Osteoblast (primary cell): Measurements from ENCODE around the gene ZFP92. TPM values are rescaled to one million over a fixed set of nuclear protein-coding genes. Genes with fewer than 3 reads are reported as not detected.
"Not testable (repeated sequence)": the region's sequence is repeated elsewhere in the genome, so short reads cannot be mapped to it uniquely, and the experiment has no call there.

Source experiments
- DNase-seq: peaks from one replicate; pipeline ENCODE4 v3.0.0; 2011; ENCODE audit warnings: low spot score, mixed read lengths; ENCODE audit not compliant: insufficient read length; ENCODE audit errors: missing footprints
- H2AFZ ChIP-seq: 2 replicates; pipeline ENCODE4 v1.6.0; 2011; ENCODE audit warnings: mild to moderate bottlenecking, low read length
- H3K27ac ChIP-seq: 2 replicates; pipeline ENCODE4 v1.5.1; 2011; ENCODE audit warnings: mild to moderate bottlenecking, low read depth, low read length, moderate library complexity
- H3K27me3 ChIP-seq: 2 replicates; pipeline ENCODE4 v1.6.0; 2012; ENCODE audit warnings: mild to moderate bottlenecking, control low read depth, inconsistent platforms, low read length, moderate library complexity; ENCODE audit not compliant: insufficient read depth
- H3K36me3 ChIP-seq: 2 replicates; pipeline ENCODE4 v1.5.1; 2011; ENCODE audit warnings: mild to moderate bottlenecking, low read length, control low read depth, moderate library complexity; ENCODE audit not compliant: insufficient read depth
- H3K4me1 ChIP-seq: 2 replicates; pipeline ENCODE4 v1.5.1; 2011; ENCODE audit warnings: mild to moderate bottlenecking, low read length, control low read depth, moderate library complexity; ENCODE audit not compliant: insufficient read depth
- H3K4me2 ChIP-seq: 2 replicates; pipeline ENCODE4 v1.6.0; 2011; ENCODE audit warnings: mild to moderate bottlenecking, low read length; ENCODE audit not compliant: insufficient read depth
- H3K4me3 ChIP-seq: fragments of 200-600 bp; sonication (generic); 3 replicates; pipeline ENCODE4 v1.5.1; 2012; ENCODE audit warnings: mild to moderate bottlenecking, low read length, inconsistent platforms; ENCODE audit not compliant: insufficient read depth
- H3K79me2 ChIP-seq: 2 replicates; pipeline ENCODE4 v1.6.0; 2012; ENCODE audit warnings: mild to moderate bottlenecking, low read length, control low read depth, inconsistent platforms; ENCODE audit not compliant: insufficient read depth
- H3K9me3 ChIP-seq: 2 replicates; pipeline ENCODE4 v1.5.1; 2011; ENCODE audit warnings: low read depth, low read length, control low read depth
- H4K20me1 ChIP-seq: 2 replicates; pipeline ENCODE4 v1.6.0; 2012; ENCODE audit warnings: mild to moderate bottlenecking, low read length, control low read depth; ENCODE audit not compliant: insufficient read depth
- CTCF ChIP-seq: IDR thresholded peaks from 2 replicates; pipeline ENCODE4 v1.5.1; 2011; ENCODE audit warnings: mild to moderate bottlenecking, low read depth, low read length, moderate library complexity; ENCODE audit errors: extremely low read depth
- total RNA-seq: library from RNA; depleted of rRNA; stranded (reverse); fragments of >200 nt; gene quantifications from 2 replicates; pipeline ENCODE4 v1.2.3, GENCODE V29; 2012

ZFP92 gene
- total RNA-seq, 1 donor: not detected

GRCh38 chrX:153381684-153382532 lies 29.4 kb upstream of the ZFP92 start:
- Histone ChIP-seq H3K36me3 (no peaks in the 10 kb centered on the region), H3K4me2 (peak overlapping the region; percentile 64), H2AFZ (peak overlapping the region; percentile 58), H3K9me3 (no peaks in the 10 kb centered on the region), H3K4me1 (peaks cover 10% of the 10 kb centered on the region), H3K79me2 (no peaks in the 10 kb centered on the region), H3K4me3 (peak overlapping the region; percentile 16), H3K27me3 (peaks cover 2% of the 10 kb centered on the region), H3K27ac (peak overlapping the region; percentile 85), H4K20me1 (no peaks in the 10 kb centered on the region)
- peak; percentile 87 for DNase-seq
- peak; percentile 28 for TF ChIP-seq CTCF

GRCh38 chrX:153382563-153383482 lies 28.4 kb upstream of the ZFP92 start:
- H3K4me2 ChIP-seq: peak overlapping the region; percentile 64
- H3K27ac ChIP-seq: peak overlapping the region; percentile 85

GRCh38 chrX:153384390-153384789 lies 26.9 kb upstream of the ZFP92 start:
- H3K79me2 ChIP-seq: no peaks in the 10 kb centered on the region
- no peak overlapping the region for H2AFZ ChIP-seq
- H3K27me3 ChIP-seq: no peaks in the 10 kb centered on the region
- no peak overlapping the region for H3K4me2 ChIP-seq
- no peaks in the 10 kb centered on the region for H4K20me1 ChIP-seq
- peaks cover 10% of the 10 kb centered on the region for H3K4me1 ChIP-seq
- H3K27ac ChIP-seq: no peak overlapping the region
- no peaks in the 10 kb centered on the region for H3K36me3 ChIP-seq
- H3K4me3 ChIP-seq: no peak overlapping the region
- no peak for TF ChIP-seq CTCF
- no peaks in the 10 kb centered on the region for H3K9me3 ChIP-seq
- no peak for DNase-seq

More at GRCh38 chrX:153382563-153383482, 28.4 kb upstream of the ZFP92 start:
- H3K9me3 ChIP-seq: no peaks in the 10 kb centered on the region
- H3K4me1 ChIP-seq: peaks cover 10% of the 10 kb centered on the region
- H3K36me3 ChIP-seq: no peaks in the 10 kb centered on the region
- H2AFZ ChIP-seq: no peak overlapping the region
- no peak for TF ChIP-seq CTCF
- H3K4me3 ChIP-seq: no peak overlapping the region
- no peaks in the 10 kb centered on the region for H4K20me1 ChIP-seq
- no peaks in the 10 kb centered on the region for H3K79me2 ChIP-seq
- DNase-seq: peak; percentile 34
- peaks cover under 1% of the 10 kb centered on the region for H3K27me3 ChIP-seq

- not testable (repeated sequence) for DNase-seq, H3K27ac ChIP-seq, H4K20me1 ChIP-seq, H3K4me3 ChIP-seq, H3K4me2 ChIP-seq, H3K9me3 ChIP-seq, H3K27me3 ChIP-seq, H3K36me3 ChIP-seq, H2AFZ ChIP-seq, H3K4me1 ChIP-seq, H3K79me2 ChIP-seq
Observed at GRCh38 chrX:153384973-153385372, 26.3 kb upstream of the ZFP92 start.
